B cell (primary cell): ENCODE results near the gene ANKRD28. TPM values are rescaled to one million over a fixed set of nuclear protein-coding genes. Genes with fewer than 3 reads are reported as not detected.

ENCODE experiments used
- ATAC-seq: fragments of 200-7000 bp; cut with Tn5 transposase; one replicate; pipeline ENCODE4 v1.10.0; 2021; ENCODE audit warnings: low read depth, mild to moderate bottlenecking, moderate number of reproducible peaks, moderate library complexity
- CTCF ChIA-PET: fragments of 350-600 bp; sonication (Branson Sonifier 250); formaldehyde crosslinking; loops from one replicate; lab custom pipeline; 2021; ENCODE audit warnings: antibody characterized with exemption, inconsistent platforms; lab: Charles Lee
- POLR2A ChIA-PET: fragments of 350-600 bp; sonication (Branson Sonifier 250); formaldehyde crosslinking; loops from one replicate; lab custom pipeline; 2021; ENCODE audit warnings: antibody characterized with exemption; lab: Charles Lee
- DNase-seq: peaks from one replicate; pipeline ENCODE4 v3.0.0; 2013
- H2AFZ ChIP-seq: 2 replicates; pipeline ENCODE4 v1.6.1; 2012; ENCODE audit warnings: mild to moderate bottlenecking, low read depth, low read length; ENCODE audit not compliant: insufficient read depth, poor library complexity, severe bottlenecking
- H3K27ac ChIP-seq, 2 donors: 1 replicate in 1 of 2; 2 replicates in 1 of 2; pipeline ENCODE4 v1.5.1; 2012 to 2013; ENCODE audit warnings: low read length in 2 of 2, mild to moderate bottlenecking in 2 of 2, moderate library complexity in 1 of 2
- H3K27me3 ChIP-seq, 4 experiments: fragments of 200-600 bp in 1 of 4; sonication (generic) in 1 of 4; replicated peaks in 1 of 4; 1 replicate in 2 of 4; 2 replicates in 2 of 4; pipeline versions ENCODE4 v1.6.1 to v1.7.0; 2013 to 2016; ENCODE audit warnings: low read length in 3 of 4, mild to moderate bottlenecking in 2 of 4, mixed read lengths in 1 of 4, moderate library complexity in 1 of 4; ENCODE audit not compliant: insufficient read depth in 4 of 4, control insufficient read depth in 3 of 4; ENCODE audit errors: control extremely low read depth in 1 of 4
- H3K36me3 ChIP-seq, 2 experiments: replicated peaks in 1 of 2; 1 replicate in 1 of 2; 2 replicates in 1 of 2; pipeline versions ENCODE4 v1.6.1 to v1.7.1; 2013; ENCODE audit warnings: low read length in 1 of 2; ENCODE audit not compliant: insufficient read depth in 2 of 2, control insufficient read depth in 1 of 2; ENCODE audit errors: control extremely low read depth in 1 of 2, extremely low read depth in 1 of 2
- H3K4me1 ChIP-seq, 2 donors: fragments of 200-600 bp in 1 of 2; sonication (generic) in 1 of 2; 1 replicate in 1 of 2; 2 replicates in 1 of 2; pipeline versions ENCODE4 v1.5.1 to v1.6.1; 2013 to 2017; ENCODE audit warnings: low read length in 2 of 2; ENCODE audit not compliant: control insufficient read depth in 2 of 2, insufficient read depth in 2 of 2
- H3K4me2 ChIP-seq: replicated peaks from 2 replicates; pipeline ENCODE3; 2012; ENCODE audit warnings: mild to moderate bottlenecking, low read depth, low read length; ENCODE audit not compliant: poor library complexity, severe bottlenecking
- H3K4me3 ChIP-seq, 5 experiments: fragments of 200-600 bp in 1 of 5; sonication (generic) in 1 of 5; 1 replicate in 3 of 5; 2 replicates in 2 of 5; pipeline versions ENCODE4 v1.5.1 to v1.7.0; 2011 to 2016; ENCODE audit warnings: low read length in 4 of 5, mild to moderate bottlenecking in 4 of 5, low read depth in 2 of 5, control low read depth in 1 of 5, moderate library complexity in 1 of 5; ENCODE audit not compliant: insufficient read depth in 1 of 5; ENCODE audit errors: control extremely low read depth in 1 of 5, extremely low read depth in 1 of 5
- H3K79me2 ChIP-seq: fragments of 200-600 bp; sonication (generic); one replicate; pipeline ENCODE4 v1.6.0; 2016; ENCODE audit warnings: low read length; ENCODE audit not compliant: control insufficient read depth, insufficient read depth
- H3K9ac ChIP-seq: fragments of 200-600 bp; sonication (generic); 2 replicates; pipeline ENCODE4 v1.6.1; 2017; ENCODE audit warnings: mild to moderate bottlenecking, low read length, moderate library complexity
- H3K9me3 ChIP-seq, 3 donors: one replicate each; pipeline versions ENCODE4 v1.6.1 to v1.7.1; 2013; ENCODE audit warnings: low read length in 2 of 3; ENCODE audit not compliant: control insufficient read depth in 2 of 3, insufficient read depth in 1 of 3; ENCODE audit errors: control extremely low read depth in 1 of 3
- H4K20me1 ChIP-seq: 2 replicates; pipeline ENCODE4 v1.6.0; 2012; ENCODE audit warnings: mild to moderate bottlenecking, low read length; ENCODE audit not compliant: insufficient read depth, control insufficient read depth, poor library complexity, severe bottlenecking
- H3K27ac Mint-ChIP-seq: one replicate; pipeline ENCODE4 v1.8.0; 2021; ENCODE audit warnings: mixed read lengths
- H3K27me3 Mint-ChIP-seq: one replicate; pipeline ENCODE4 v1.8.0; 2021; ENCODE audit warnings: mixed read lengths
- H3K4me1 Mint-ChIP-seq: one replicate; pipeline ENCODE4 v1.8.0; 2021; ENCODE audit warnings: mixed read lengths
- H3K4me3 Mint-ChIP-seq: one replicate; pipeline ENCODE4 v1.8.0; 2021; ENCODE audit warnings: mixed read lengths
- H3K9me3 Mint-ChIP-seq: one replicate; pipeline ENCODE4 v1.8.0; 2022; ENCODE audit warnings: mixed read lengths; ENCODE audit not compliant: insufficient read depth
- EZH2 ChIP-seq: IDR thresholded peaks from 2 replicates; pipeline ENCODE4 v1.6.1; 2012; ENCODE audit warnings: borderline replicate concordance, low read depth, mild to moderate bottlenecking, moderate library complexity, low read length; ENCODE audit not compliant: insufficient read depth, poor library complexity, severe bottlenecking
- WGBS: methylation state at CpG from one replicate; pipeline ENCODE4 v1.1.5; 2013; ENCODE audit warnings: missing lambda C conversion rate; ENCODE audit not compliant: insufficient coverage; 5-methylcytosine and 5-hydroxymethylcytosine counted together
- intact Hi-C: fragments of 100-400 bp; cut with micrococcal nuclease; formaldehyde crosslinking; loops from one replicate; pipeline ENCODE4 v1.10.0; 2022
- polyA plus RNA-seq: library from polyadenylated mRNA; depleted of rRNA; stranded (reverse); fragments of >200 nt; gene quantifications from 2 replicates; pipeline ENCODE4 v1.2.3, GENCODE V29; 2012
- total RNA-seq, 2 donors: library from RNA; stranded (reverse); fragments of 120-200 nt in 1 of 2; gene quantifications; 1 replicate in 1 of 2; 2 replicates in 1 of 2; pipeline versions ENCODE4 v1.2.3 to v1.2.4, GENCODE V29; 2013 to 2022
- TF ChIP-seq, protein P1 (sequence below): fragments of 200-600 bp; IDR thresholded peaks from one replicate; pipeline ENCODE4 v1.8.0; 2022; ENCODE audit warnings: antibody characterized with exemption, mild to moderate bottlenecking

ANKRD28 gene
- total and polyA plus RNA-seq, 2 donors (not counting 1 experiment from before 2014, with no cell fraction given) = 20.7 to 37.4 TPM

GRCh38 chr3:15631426-15632211 is 166.2 kb downstream of the ANKRD28 start:
- Histone ChIP-seq H3K4me2 (no peak overlapping the region), H2AFZ (no peak overlapping the region), H3K27ac (no peak overlapping the region), H3K36me3 (no peaks in the 10 kb centered on the region), H3K9me3 (no peaks in the 10 kb centered on the region), H3K27me3 (no peaks in the 10 kb centered on the region), H3K4me3 (no peak overlapping the region), H4K20me1 (no peaks in the 10 kb centered on the region), H3K4me1 (peaks cover 13 to 15% of the 10 kb centered on the region in 2 donors), H3K79me2 (no peaks in the 10 kb centered on the region), H3K9ac (no peak overlapping the region)
- Mint-ChIP-seq H3K27ac (peak overlapping the region; percentile 7), H3K4me3 (no peak overlapping the region), H3K9me3 (no peaks in the 10 kb centered on the region), H3K4me1 (peaks cover 21% of the 10 kb centered on the region), H3K27me3 (no peaks in the 10 kb centered on the region)
- CTCF ChIA-PET = interaction anchor here (1.3 to 6.7 kb wide), 7 partner anchors 12 to 617 kb away, joined by 3 to 87 read pairs (median 5); partner anchors contain the start of gene ANKRD28
- DNase-seq (no peak), ATAC-seq (no peak)
- whole genome bisulfite sequencing = 95% methylated on average over 11 of the region's 12 CpGs
- no peak for TF ChIP-seq EZH2
- TF ChIP-seq, protein P1, sequence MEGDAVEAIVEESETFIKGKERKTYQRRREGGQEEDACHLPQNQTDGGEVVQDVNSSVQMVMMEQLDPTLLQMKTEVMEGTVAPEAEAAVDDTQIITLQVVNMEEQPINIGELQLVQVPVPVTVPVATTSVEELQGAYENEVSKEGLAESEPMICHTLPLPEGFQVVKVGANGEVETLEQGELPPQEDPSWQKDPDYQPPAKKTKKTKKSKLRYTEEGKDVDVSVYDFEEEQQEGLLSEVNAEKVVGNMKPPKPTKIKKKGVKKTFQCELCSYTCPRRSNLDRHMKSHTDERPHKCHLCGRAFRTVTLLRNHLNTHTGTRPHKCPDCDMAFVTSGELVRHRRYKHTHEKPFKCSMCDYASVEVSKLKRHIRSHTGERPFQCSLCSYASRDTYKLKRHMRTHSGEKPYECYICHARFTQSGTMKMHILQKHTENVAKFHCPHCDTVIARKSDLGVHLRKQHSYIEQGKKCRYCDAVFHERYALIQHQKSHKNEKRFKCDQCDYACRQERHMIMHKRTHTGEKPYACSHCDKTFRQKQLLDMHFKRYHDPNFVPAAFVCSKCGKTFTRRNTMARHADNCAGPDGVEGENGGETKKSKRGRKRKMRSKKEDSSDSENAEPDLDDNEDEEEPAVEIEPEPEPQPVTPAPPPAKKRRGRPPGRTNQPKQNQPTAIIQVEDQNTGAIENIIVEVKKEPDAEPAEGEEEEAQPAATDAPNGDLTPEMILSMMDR = no peak
- POLR2A ChIA-PET = no interaction called here
- intact Hi-C loops = loop anchor here (2.0 kb wide), 1 partner anchor 67 kb away; no protein-coding TSS in a partner anchor
